Endothelial cell (in vitro differentiated cells): Measurements from ENCODE around the gene ZIC5. TPM values are rescaled to one million over a fixed set of nuclear protein-coding genes. Genes with fewer than 3 reads are reported as not detected.

ENCODE experiments used
- DNase-seq: peaks from one replicate; pipeline ENCODE4 v3.0.0; 2021; ENCODE audit warnings: low spot score
- H3K27ac Mint-ChIP-seq: one replicate; pipeline ENCODE4 v1.8.0; 2021; ENCODE audit warnings: mixed read lengths, inconsistent platforms; ENCODE audit not compliant: unreplicated experiment
- H3K27me3 Mint-ChIP-seq: one replicate; pipeline ENCODE4 v1.8.0; 2021; ENCODE audit warnings: mild to moderate bottlenecking, moderate library complexity, mixed read lengths, inconsistent platforms; ENCODE audit not compliant: unreplicated experiment
- H3K36me3 Mint-ChIP-seq: one replicate; pipeline ENCODE4 v1.8.0; 2021; ENCODE audit warnings: mild to moderate bottlenecking, low read depth, mixed read lengths, inconsistent platforms; ENCODE audit not compliant: unreplicated experiment
- H3K4me1 Mint-ChIP-seq: one replicate; pipeline ENCODE4 v1.8.0; 2021; ENCODE audit warnings: mild to moderate bottlenecking, mixed read lengths, inconsistent platforms; ENCODE audit not compliant: unreplicated experiment
- H3K4me3 Mint-ChIP-seq: one replicate; pipeline ENCODE4 v1.8.0; 2021; ENCODE audit warnings: mild to moderate bottlenecking, mixed read lengths, inconsistent platforms; ENCODE audit not compliant: unreplicated experiment
- H3K9me3 Mint-ChIP-seq: one replicate; pipeline ENCODE4 v1.8.0; 2021; ENCODE audit warnings: mixed read lengths, inconsistent platforms; ENCODE audit not compliant: unreplicated experiment
- CTCF ChIP-seq: fragments of 200-600 bp; sonication (generic); IDR thresholded peaks from one replicate; pipeline ENCODE4 v1.5.0; 2021; ENCODE audit warnings: antibody characterized with exemption; ENCODE audit not compliant: unreplicated experiment
- total RNA-seq: library from RNA; stranded (reverse); fragmentation: NEBNext Ultra II Directional; extraction: Animal tissue kit (Norgen Biotek cat#: 25700); gene quantifications from one replicate; pipeline ENCODE4 v1.2.1, GENCODE V29; 2021; ENCODE audit not compliant: unreplicated experiment

ZIC5 gene
- total RNA-seq, 1 donor from 2014 or later: 0.10 TPM

GRCh38 chr13:99965329-99966000, 6.1 kb downstream of the ZIC5 start:
- peaks cover 26% of the 10 kb centered on the region for H3K4me1 Mint-ChIP-seq
- H3K27ac Mint-ChIP-seq: no peak overlapping the region
- H3K4me3 Mint-ChIP-seq: no peak overlapping the region
- no peaks in the 10 kb centered on the region for H3K9me3 Mint-ChIP-seq
- TF ChIP-seq CTCF: no peak
- peaks cover 18% of the 10 kb centered on the region for H3K27me3 Mint-ChIP-seq
- H3K36me3 Mint-ChIP-seq: no peaks in the 10 kb centered on the region
- DNase-seq: no peak

GRCh38 chr13:99963816-99964339, 7.7 kb downstream of the ZIC5 start:
- Mint-ChIP-seq H3K27ac (no peak overlapping the region), H3K36me3 (no peaks in the 10 kb centered on the region), H3K4me3 (no peak overlapping the region), H3K27me3 (peaks cover 17% of the 10 kb centered on the region), H3K9me3 (no peaks in the 10 kb centered on the region), H3K4me1 (peaks cover 26% of the 10 kb centered on the region)
- no peak for TF ChIP-seq CTCF
- no peak for DNase-seq

- Mint-ChIP-seq H3K4me1 (peaks cover 33% of the 10 kb centered on the region), H3K27me3 (peaks cover 20% of the 10 kb centered on the region), H3K4me3 (no peak overlapping the region)
Measured at GRCh38 chr13:99962242-99962641, 9.3 kb downstream of the ZIC5 start.

GRCh38 chr13:99961636-99962035, 9.9 kb downstream of the ZIC5 start:
- H3K4me1 Mint-ChIP-seq: peaks cover 35% of the 10 kb centered on the region
- no peak overlapping the region for H3K4me3 Mint-ChIP-seq
- no peak for TF ChIP-seq CTCF
- no peak for DNase-seq
- peaks cover 20% of the 10 kb centered on the region for H3K27me3 Mint-ChIP-seq
- no peaks in the 10 kb centered on the region for H3K36me3 Mint-ChIP-seq
- H3K9me3 Mint-ChIP-seq: no peaks in the 10 kb centered on the region
- H3K27ac Mint-ChIP-seq: no peak overlapping the region

More at GRCh38 chr13:99962242-99962641, 9.3 kb downstream of the ZIC5 start:
- DNase-seq: no peak
- Mint-ChIP-seq H3K9me3 (no peaks in the 10 kb centered on the region), H3K36me3 (no peaks in the 10 kb centered on the region), H3K27ac (no peak overlapping the region)
- no peak for TF ChIP-seq CTCF

GRCh38 chr13:99960663-99961311, 10.8 kb downstream of the ZIC5 start:
- DNase-seq: peak; percentile 23
- H3K4me1 Mint-ChIP-seq: peaks cover 31% of the 10 kb centered on the region
- no peaks in the 10 kb centered on the region for H3K9me3 Mint-ChIP-seq
- TF ChIP-seq CTCF: no peak
- no peak overlapping the region for H3K4me3 Mint-ChIP-seq
- no peak overlapping the region for H3K27ac Mint-ChIP-seq
- peaks cover 21% of the 10 kb centered on the region for H3K27me3 Mint-ChIP-seq
- H3K36me3 Mint-ChIP-seq: no peaks in the 10 kb centered on the region
